Thyroid gland (tissue), 4 donors: ENCODE data around the gene CYSLTR1. TPM values are rescaled to one million over a fixed set of nuclear protein-coding genes. Genes with fewer than 3 reads are reported as not detected.

Source experiments
- DNase-seq, 2 donors: peaks; one replicate each; pipeline ENCODE4 v3.0.0-alpha.2; 2019
- H3K27ac ChIP-seq, 3 donors: fragments of 200-600 bp; sonication (generic); 1 replicate in 2 of 3; 2 replicates in 1 of 3; pipeline ENCODE4 v1.5.1; 2016 to 2019; ENCODE audit warnings: mild to moderate bottlenecking in 1 of 3, moderate library complexity in 1 of 3
- H3K27me3 ChIP-seq: fragments of 200-600 bp; sonication (generic); one replicate; pipeline ENCODE4 v1.5.1; 2019
- H3K36me3 ChIP-seq, 2 donors: fragments of 200-600 bp; sonication (generic); one replicate each; pipeline ENCODE4 v1.5.1; 2016 to 2019
- H3K4me1 ChIP-seq, 2 donors: fragments of 200-600 bp; sonication (generic); one replicate each; pipeline ENCODE4 v1.5.1; 2017 to 2019
- H3K4me3 ChIP-seq, 3 donors: fragments of 200-600 bp; sonication (generic); replicated peaks in 1 of 3; 1 replicate in 2 of 3; 2 replicates in 1 of 3; pipeline ENCODE4 v1.5.1; 2016; ENCODE audit warnings: mild to moderate bottlenecking in 1 of 3
- H3K9me3 ChIP-seq: fragments of 200-600 bp; sonication (generic); one replicate; pipeline ENCODE4 v1.5.1; 2017
- CTCF ChIP-seq, 6 experiments: fragments of 200-600 bp in 3 of 6; fragments of 450-650 bp in 3 of 6; sonication (generic) in 3 of 6; IDR thresholded peaks; one replicate each; pipeline ENCODE4 v1.5.1; 2016 to 2019; ENCODE audit warnings: antibody characterized with exemption in 6 of 6, mild to moderate bottlenecking in 2 of 6, inconsistent platforms in 1 of 6, moderate library complexity in 1 of 6
- POLR2A ChIP-seq, 2 donors: fragments of 450-650 bp; IDR thresholded peaks; one replicate each; pipeline ENCODE4 v1.6.1; 2017; ENCODE audit warnings: antibody characterized with exemption in 2 of 2, mild to moderate bottlenecking in 2 of 2, moderate library complexity in 1 of 2
- WGBS, 2 donors: methylation state at CpG; one replicate each; pipeline ENCODE4 v1.1.5; 2017; 5-methylcytosine and 5-hydroxymethylcytosine counted together
- intact Hi-C: fragments of 100-400 bp; cut with DNase I; formaldehyde crosslinking; loops from one replicate; pipeline ENCODE4 v1.15.1; 2023
- total RNA-seq, 4 donors: library from RNA; depleted of rRNA; stranded (reverse); fragments of >200 nt; gene quantifications; one replicate each; pipeline ENCODE4 v1.2.3, GENCODE V29; 2016

CYSLTR1 gene
- total RNA-seq, 4 donors from 2014 or later = 1.2 to 6.3 (median 2.5) TPM

- H3K27me3 ChIP-seq = no peaks in the 10 kb centered on the region
- no peaks in the 10 kb centered on the region for H3K36me3 ChIP-seq
- no peak for TF ChIP-seq POLR2A (IDR thresholded peaks at IDR 0.05)
- TF ChIP-seq CTCF (IDR thresholded peaks at IDR 0.05) = no peak
- H3K4me3 ChIP-seq = no peak overlapping the region
- H3K27ac ChIP-seq = no peak overlapping the region
- DNase-seq = no peak
- H3K9me3 ChIP-seq = no peaks in the 10 kb centered on the region
- intact Hi-C loops = no loop called here
- no peaks in the 10 kb centered on the region for H3K4me1 ChIP-seq
Measured at GRCh38 chrX:78333521-78333920, 6.1 kb upstream of the CYSLTR1 start.

- WGBS, 2 donors = 65 to 88% methylated on average over 1 of the region's 1 CpG
- intact Hi-C loops = no loop called here
- Histone ChIP-seq H3K36me3 (no peaks in the 10 kb centered on the region), H3K27ac (no peak overlapping the region), H3K4me3 (no peak overlapping the region), H3K9me3 (no peaks in the 10 kb centered on the region), H3K27me3 (no peaks in the 10 kb centered on the region), H3K4me1 (no peaks in the 10 kb centered on the region)
- no peak for DNase-seq
- TF ChIP-seq CTCF (IDR thresholded peaks at IDR 0.05) = no peak
- TF ChIP-seq POLR2A (IDR thresholded peaks at IDR 0.05) = no peak
Measured at GRCh38 chrX:78331708-78332107, 4.3 kb upstream of the CYSLTR1 start.

GRCh38 chrX:78330540-78330939, 3.1 kb upstream of the CYSLTR1 start:
- H3K4me1 ChIP-seq = no peaks in the 10 kb centered on the region
- no peak overlapping the region for H3K27ac ChIP-seq
- no peaks in the 10 kb centered on the region for H3K27me3 ChIP-seq
- intact Hi-C loops = no loop called here
- H3K9me3 ChIP-seq = no peaks in the 10 kb centered on the region
- H3K36me3 ChIP-seq = no peaks in the 10 kb centered on the region
- H3K4me3 ChIP-seq = no peak overlapping the region
- DNase-seq = no peak
- TF ChIP-seq CTCF (IDR thresholded peaks at IDR 0.05) (no peak), POLR2A (IDR thresholded peaks at IDR 0.05) (no peak)
- 53 to 58% methylated on average over 1 of the region's 1 CpG for WGBS, 2 donors

DNA sequence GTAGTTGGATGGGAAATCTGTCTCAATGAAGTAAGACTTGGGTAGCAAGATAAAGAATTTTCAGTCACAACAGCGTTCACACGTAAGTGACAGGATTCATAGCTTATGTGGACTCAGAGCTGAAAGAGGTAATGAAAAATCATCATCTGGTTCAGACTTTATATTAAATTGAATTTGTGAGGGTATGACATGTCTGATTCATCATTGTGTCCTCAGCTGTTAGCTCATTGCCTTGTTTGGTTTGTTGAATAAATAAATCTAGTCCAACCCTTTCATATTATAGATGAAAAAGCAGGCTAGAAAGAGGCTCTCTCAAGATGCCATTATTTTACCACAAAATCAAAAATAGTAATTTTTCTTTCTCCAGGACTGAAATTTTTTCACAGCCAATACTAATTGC, 2.7 kb upstream of the CYSLTR1 start:
- Histone ChIP-seq H3K9me3 (no peaks in the 10 kb centered on the region), H3K4me3 (no peak overlapping the region), H3K4me1 (no peaks in the 10 kb centered on the region), H3K27me3 (no peaks in the 10 kb centered on the region), H3K27ac (no peak overlapping the region), H3K36me3 (no peaks in the 10 kb centered on the region)
- TF ChIP-seq POLR2A (IDR thresholded peaks at IDR 0.05) = no peak
- no peak for TF ChIP-seq CTCF (IDR thresholded peaks at IDR 0.05)
- intact Hi-C loops = no loop called here
- WGBS, 2 donors = 98% methylated on average over 2 of the region's 2 CpGs
- DNase-seq = no peak

DNA sequence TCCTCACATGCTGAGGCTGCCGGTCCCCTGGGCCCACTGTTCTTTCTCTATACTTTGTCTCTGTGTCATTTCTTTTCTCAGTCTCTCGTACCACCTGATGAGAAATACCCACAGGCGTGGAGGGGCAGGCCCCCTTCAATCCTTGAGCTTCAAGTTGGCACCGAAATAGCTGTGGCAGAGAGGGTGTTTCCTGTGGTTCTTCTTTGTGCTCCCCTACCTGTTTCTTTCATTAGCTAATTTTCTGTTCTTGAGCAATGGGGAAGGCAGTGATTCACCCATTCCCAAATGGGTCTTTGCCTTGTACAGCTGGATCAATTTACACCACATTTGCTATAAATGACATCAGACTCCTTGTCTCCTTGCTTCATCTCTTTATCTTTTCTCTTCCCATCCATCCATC, 2.1 kb upstream of the CYSLTR1 start:
- TF ChIP-seq CTCF (IDR thresholded peaks at IDR 0.05) (no peak), POLR2A (IDR thresholded peaks at IDR 0.05) (no peak)
- Histone ChIP-seq H3K9me3 (no peaks in the 10 kb centered on the region), H3K27me3 (no peaks in the 10 kb centered on the region), H3K4me1 (no peaks in the 10 kb centered on the region), H3K4me3 (no peak overlapping the region), H3K27ac (no peak overlapping the region), H3K36me3 (no peaks in the 10 kb centered on the region)
- intact Hi-C loops = no loop called here
- 84 to 85% methylated on average over 4 of the region's 4 CpGs for WGBS, 2 donors
- DNase-seq = no peak
